D721Med (cell line): ENCODE results near the gene TYMP.

Experiments used
- DNase-seq: peaks from one replicate; pipeline ENCODE4 v3.0.0; 2011; ENCODE audit warnings: low spot score; ENCODE audit not compliant: insufficient read length
- FAIRE-seq: peaks from 2 replicates; lab custom pipeline; 2011; peaks lifted over from hg19 to GRCh38; lab: Jason Lieb, UNC
- TF ChIP-seq, protein P1 (sequence below): IDR thresholded peaks from 2 replicates; pipeline ENCODE4 v1.5.1; 2012; ENCODE audit warnings: mild to moderate bottlenecking, control low read depth; ENCODE audit not compliant: insufficient read depth; ENCODE audit errors: missing control alignments

Gene TYMP

DNA sequence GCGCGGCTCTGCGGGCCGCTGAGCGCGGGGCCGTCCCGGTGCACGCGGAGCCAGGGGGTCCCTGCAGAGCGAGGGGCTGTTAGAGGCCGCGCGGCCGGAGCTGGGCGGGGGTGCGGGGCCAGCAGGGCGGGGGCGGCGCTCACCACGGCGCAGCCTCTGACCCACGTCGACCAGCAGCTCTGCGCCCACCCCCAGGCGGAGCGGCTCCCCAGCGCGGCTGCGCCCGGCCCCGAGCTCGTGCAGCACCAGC is 4.0 kb downstream of the TYMP start:
- TF ChIP-seq, protein P1, sequence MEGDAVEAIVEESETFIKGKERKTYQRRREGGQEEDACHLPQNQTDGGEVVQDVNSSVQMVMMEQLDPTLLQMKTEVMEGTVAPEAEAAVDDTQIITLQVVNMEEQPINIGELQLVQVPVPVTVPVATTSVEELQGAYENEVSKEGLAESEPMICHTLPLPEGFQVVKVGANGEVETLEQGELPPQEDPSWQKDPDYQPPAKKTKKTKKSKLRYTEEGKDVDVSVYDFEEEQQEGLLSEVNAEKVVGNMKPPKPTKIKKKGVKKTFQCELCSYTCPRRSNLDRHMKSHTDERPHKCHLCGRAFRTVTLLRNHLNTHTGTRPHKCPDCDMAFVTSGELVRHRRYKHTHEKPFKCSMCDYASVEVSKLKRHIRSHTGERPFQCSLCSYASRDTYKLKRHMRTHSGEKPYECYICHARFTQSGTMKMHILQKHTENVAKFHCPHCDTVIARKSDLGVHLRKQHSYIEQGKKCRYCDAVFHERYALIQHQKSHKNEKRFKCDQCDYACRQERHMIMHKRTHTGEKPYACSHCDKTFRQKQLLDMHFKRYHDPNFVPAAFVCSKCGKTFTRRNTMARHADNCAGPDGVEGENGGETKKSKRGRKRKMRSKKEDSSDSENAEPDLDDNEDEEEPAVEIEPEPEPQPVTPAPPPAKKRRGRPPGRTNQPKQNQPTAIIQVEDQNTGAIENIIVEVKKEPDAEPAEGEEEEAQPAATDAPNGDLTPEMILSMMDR = no peak
- no peak for FAIRE-seq
- DNase-seq = no peak

DNA sequence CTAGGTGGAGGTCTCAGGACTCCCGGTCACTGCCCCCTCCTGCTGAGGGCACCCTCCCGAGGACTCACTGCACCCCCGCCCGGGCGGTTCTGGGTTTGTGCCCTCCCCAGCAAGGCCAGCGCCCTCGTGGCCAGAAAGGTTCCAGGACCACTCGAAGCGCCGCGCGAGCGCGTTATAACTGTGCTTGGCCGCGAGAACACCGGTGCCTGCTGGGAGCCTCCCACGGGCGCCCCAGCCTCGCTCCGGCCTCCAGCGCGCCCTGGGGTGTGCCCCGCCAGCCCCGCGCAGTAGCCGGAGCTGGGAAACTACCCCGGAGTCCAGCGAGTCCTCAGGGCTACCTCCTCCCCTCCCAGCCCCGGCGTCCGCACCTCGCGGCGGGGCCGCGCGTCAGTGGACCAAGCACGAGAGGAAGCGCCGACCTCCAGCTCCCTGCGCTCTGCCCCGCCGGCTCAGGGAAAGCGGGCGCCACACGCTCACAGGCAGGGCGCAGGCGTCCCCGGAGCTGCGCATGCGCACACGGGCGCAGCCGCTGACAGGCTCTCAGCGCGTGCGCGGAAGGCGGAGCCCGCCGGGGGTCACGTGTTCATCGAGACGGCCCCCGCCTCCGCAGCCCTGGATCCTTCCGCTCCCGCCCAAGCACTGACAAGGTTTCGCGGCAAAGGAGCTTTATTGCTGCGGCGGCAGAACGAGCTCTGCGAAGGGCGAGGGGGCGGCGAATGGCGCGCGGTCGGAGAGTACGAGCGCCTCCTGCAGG is 4.5 kb downstream of the TYMP start, which contains the start of gene SCO2:
Gene SCO2, minus strand, starts transcription at position 495 of the 754 bp plus-strand sequence. CDS start 1,187 bp downstream, outside the sequence.
- TF ChIP-seq, protein P1 = peak; percentile 41
- peak; percentile 88 for DNase-seq
- no peak for FAIRE-seq

DNA sequence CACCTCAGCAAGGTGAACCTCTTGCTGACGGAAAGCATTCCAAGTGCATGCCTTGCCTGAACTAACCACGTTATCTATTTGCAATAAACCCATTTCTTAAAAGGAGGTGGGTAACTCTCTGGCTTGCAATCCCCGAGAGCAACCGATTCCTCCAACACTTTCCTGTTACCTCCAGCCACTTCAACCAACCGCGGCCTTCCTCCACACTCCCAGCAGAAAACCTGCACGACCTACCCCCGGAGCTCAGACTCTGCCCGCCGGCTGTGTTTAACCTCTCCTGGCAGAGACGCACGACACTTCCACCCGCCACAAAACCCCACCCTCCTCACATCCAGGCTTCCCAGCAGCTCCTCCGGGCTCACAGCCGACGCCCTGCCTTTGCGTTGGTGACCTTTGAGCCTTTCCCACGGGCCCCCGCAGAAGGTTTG is 5.1 kb downstream of the TYMP start:
- TF ChIP-seq, protein P1 = no peak
- DNase-seq = no peak
- FAIRE-seq = no peak

DNA sequence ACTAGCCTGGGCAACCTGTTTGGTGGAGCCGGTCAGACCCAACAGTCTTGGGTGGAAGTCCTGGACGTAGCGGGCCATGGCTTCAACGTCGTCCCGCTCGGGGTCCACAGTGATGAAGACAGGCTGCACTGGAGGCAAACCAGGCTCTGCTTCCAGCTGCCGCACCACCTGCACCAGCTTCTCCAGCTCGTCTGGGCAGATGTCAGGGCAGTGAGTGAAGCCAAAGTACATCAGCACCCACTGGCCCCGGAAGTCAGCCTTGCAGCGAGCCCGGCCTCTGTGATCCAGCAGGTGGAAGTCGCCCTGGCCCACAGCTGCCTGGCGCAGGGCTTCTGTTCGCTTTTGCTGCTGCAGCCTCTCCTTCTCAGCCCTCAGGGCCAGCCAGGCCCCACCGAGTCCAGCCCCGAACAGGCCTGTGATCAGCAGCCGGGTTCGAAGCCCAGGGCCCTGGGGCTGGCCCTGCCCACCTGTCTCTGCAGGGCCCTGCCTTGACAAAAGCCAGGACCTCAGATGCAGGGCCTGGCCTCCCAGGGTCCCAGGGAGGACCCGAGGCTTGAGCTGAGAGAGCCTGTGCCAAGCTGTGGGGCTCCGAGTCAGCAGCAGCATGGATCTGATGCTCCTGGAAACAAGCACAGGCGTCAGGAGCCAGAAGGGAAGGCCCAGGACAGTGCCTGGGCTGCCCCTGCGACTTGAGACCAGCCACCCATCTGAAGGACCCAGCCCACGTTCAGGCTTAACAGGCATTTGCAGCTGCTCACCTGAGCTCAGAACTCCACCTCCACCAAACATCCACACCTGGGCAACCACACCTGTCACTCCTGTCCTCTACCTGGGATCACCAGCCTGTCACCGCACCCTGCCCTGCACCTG is 5.8 kb downstream of the TYMP start:
- TF ChIP-seq, protein P1 = no peak
- DNase-seq = no peak
- FAIRE-seq = no peak

DNA sequence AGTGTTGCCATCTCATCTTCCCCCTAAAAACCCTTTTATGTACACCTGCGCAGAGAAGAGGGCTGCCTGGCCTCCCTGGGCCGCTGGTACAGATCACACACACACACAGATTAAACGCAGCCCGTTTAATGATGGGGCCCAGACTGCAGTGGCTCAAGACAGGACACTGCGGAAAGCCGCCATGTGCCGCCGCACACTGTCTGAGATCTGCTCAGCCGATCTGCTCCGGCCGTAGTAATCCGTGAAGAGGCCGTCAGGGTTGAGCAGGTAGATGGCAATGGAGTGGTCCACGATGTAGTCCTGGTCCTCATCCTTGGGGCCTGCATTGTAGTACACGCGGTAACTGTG is 6.4 kb downstream of the TYMP start:
- TF ChIP-seq, protein P1 = no peak
- FAIRE-seq = no peak

DNA sequence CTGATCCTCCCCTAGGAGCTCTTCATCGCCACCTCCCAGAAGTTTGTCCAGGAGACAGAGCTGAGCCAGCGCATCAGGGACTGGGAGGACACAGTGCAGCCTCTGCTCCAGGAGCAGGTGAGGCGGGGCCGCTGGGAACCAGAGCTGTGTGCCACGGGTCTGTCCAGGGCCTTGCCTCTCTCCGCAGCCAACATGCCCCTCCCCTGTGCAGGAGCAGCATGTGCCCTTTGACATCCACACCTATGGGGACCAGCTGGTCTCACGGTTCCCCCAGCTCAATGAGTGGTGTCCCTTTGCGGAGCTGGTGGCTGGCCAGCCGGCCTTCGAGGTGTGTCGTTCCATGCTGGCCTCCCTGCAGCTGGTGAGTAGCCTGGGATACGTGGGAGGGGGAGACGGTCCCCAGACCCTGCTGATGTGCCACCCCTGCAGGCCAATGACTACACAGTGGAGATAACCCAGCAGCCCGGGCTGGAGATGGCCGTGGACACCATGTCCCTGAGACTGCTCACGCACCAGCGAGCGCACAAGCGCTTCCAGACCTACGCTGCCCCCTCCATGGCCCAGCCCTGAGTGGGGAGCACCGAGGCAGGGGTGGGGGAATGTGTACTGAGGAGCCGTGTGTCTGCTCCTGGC is 6.9 kb downstream of the TYMP start:
- TF ChIP-seq, protein P1 = no peak
- no peak for FAIRE-seq
- DNase-seq = no peak

More for the DNA sequence above, 6.4 kb downstream of the TYMP start:
- DNase-seq = no peak
